Endothelial cell of umbilical vein (primary cell): ENCODE results near the gene OR5J2. TPM values are rescaled to one million over a fixed set of nuclear protein-coding genes. Genes with fewer than 3 reads are reported as not detected.

ENCODE experiments used
- BruUV-seq: library from RNA; stranded (reverse); fragments of 400-500 nt; replicated peaks from 2 replicates; lab custom pipeline; 2021; lab: Mats Ljungman, UMichigan
- CTCF ChIA-PET: fragments of 300-600, 350-600 bp; sonication (Branson Sonifier 250); formaldehyde crosslinking; loops from one replicate; lab custom pipeline; 2021; ENCODE audit warnings: antibody characterized with exemption, inconsistent platforms; lab: Charles Lee
- POLR2A ChIA-PET: fragments of 300-600, 350-600 bp; sonication (Branson Sonifier 250); formaldehyde crosslinking; loops from one replicate; lab custom pipeline; 2021; ENCODE audit warnings: antibody characterized with exemption, inconsistent platforms; lab: Charles Lee
- DNase-seq: peaks from one replicate; pipeline ENCODE4 v3.0.0-alpha.2; 2011; ENCODE audit warnings: low read depth, low spot score
- FAIRE-seq: peaks from 2 replicates; lab custom pipeline; 2011; peaks lifted over from hg19 to GRCh38; lab: Jason Lieb, UNC
- H2AFZ ChIP-seq: 2 replicates; pipeline ENCODE4 v1.6.0; 2012; ENCODE audit warnings: low read depth, low read length, control low read depth, inconsistent platforms
- H3K27ac ChIP-seq: 2 replicates; pipeline ENCODE4 v1.5.1; 2011; ENCODE audit warnings: low read depth, mild to moderate bottlenecking, control low read depth, low read length, moderate library complexity; ENCODE audit not compliant: insufficient read depth
- H3K27me3 ChIP-seq, 2 experiments: 2 replicates each; pipeline versions ENCODE4 v1.6.0 to v1.6.1; 2011; ENCODE audit warnings: low read length in 2 of 2, mixed read lengths in 1 of 2; ENCODE audit not compliant: control insufficient read depth in 2 of 2, insufficient read depth in 2 of 2
- H3K36me3 ChIP-seq, 2 experiments: 2 replicates in 1 of 2; 3 replicates in 1 of 2; pipeline ENCODE4 v1.5.1; 2011; ENCODE audit warnings: low read length in 2 of 2, mild to moderate bottlenecking in 1 of 2, moderate library complexity in 1 of 2; ENCODE audit not compliant: control insufficient read depth in 2 of 2, insufficient read depth in 2 of 2; ENCODE audit errors: extremely low read depth in 1 of 2
- H3K4me1 ChIP-seq: 3 replicates; pipeline ENCODE4 v1.5.1; 2011; ENCODE audit warnings: mild to moderate bottlenecking, low read length; ENCODE audit not compliant: control insufficient read depth, insufficient read depth; ENCODE audit errors: extremely low read depth
- H3K4me2 ChIP-seq: 2 replicates; pipeline ENCODE4 v1.6.1; 2011; ENCODE audit warnings: low read length, control low read depth, mixed read lengths; ENCODE audit not compliant: insufficient read depth
- H3K4me3 ChIP-seq, 3 experiments: fragments of 200-600 bp in 1 of 3; sonication (generic), shearing (Covaris generic) in 1 of 3; replicated peaks in 1 of 3; 2 replicates each; pipeline ENCODE4 v1.5.1; 2011 to 2016; ENCODE audit warnings: control low read depth in 3 of 3, low read length in 3 of 3, mild to moderate bottlenecking in 2 of 3, inconsistent platforms in 1 of 3, low read depth in 1 of 3, moderate library complexity in 1 of 3; ENCODE audit not compliant: insufficient read depth in 1 of 3
- H3K79me2 ChIP-seq: 2 replicates; pipeline ENCODE4 v1.6.0; 2012; ENCODE audit warnings: low read length, inconsistent platforms; ENCODE audit not compliant: control insufficient read depth, insufficient read depth
- H3K9ac ChIP-seq: replicated peaks from 2 replicates; pipeline ENCODE3; 2011; ENCODE audit warnings: low read length, control low read depth; ENCODE audit not compliant: insufficient read depth; ENCODE audit errors: extremely low read depth
- H3K9me1 ChIP-seq: replicated peaks from 3 replicates; pipeline ENCODE4 v1.6.0; 2011; ENCODE audit warnings: mild to moderate bottlenecking, low read length; ENCODE audit not compliant: control insufficient read depth, insufficient read depth; ENCODE audit errors: extremely low read depth
- H3K9me3 ChIP-seq: replicated peaks from 2 replicates; pipeline ENCODE4 v1.5.1; 2012; ENCODE audit warnings: low read length, inconsistent platforms; ENCODE audit not compliant: control insufficient read depth, insufficient read depth
- H4K20me1 ChIP-seq: replicated peaks from 2 replicates; pipeline ENCODE3; 2011; ENCODE audit warnings: mild to moderate bottlenecking, low read length; ENCODE audit not compliant: control insufficient read depth, insufficient read depth; ENCODE audit errors: extremely low read depth
- EZH2 ChIP-seq: IDR thresholded peaks from 2 replicates; pipeline ENCODE4 v1.6.1; 2012; ENCODE audit warnings: borderline replicate concordance, low read depth, mild to moderate bottlenecking, moderate library complexity, low read length, inconsistent platforms; ENCODE audit not compliant: severe bottlenecking
- FOS ChIP-seq: IDR thresholded peaks from 2 replicates; pipeline ENCODE4 v1.6.1; 2011; ENCODE audit warnings: mild to moderate bottlenecking, low read length, moderate library complexity, borderline replicate concordance; ENCODE audit not compliant: insufficient read depth
- GATA2 ChIP-seq: IDR thresholded peaks from 2 replicates; pipeline ENCODE4 v1.7.0; 2011; ENCODE audit warnings: low read depth, mild to moderate bottlenecking, moderate library complexity, mixed read lengths, low read length; ENCODE audit not compliant: insufficient read length, insufficient read depth
- JUN ChIP-seq: IDR thresholded peaks from 2 replicates; pipeline ENCODE4 v1.6.1; 2011; ENCODE audit warnings: borderline replicate concordance, low read depth; ENCODE audit not compliant: insufficient read length, insufficient read depth
- MAX ChIP-seq: IDR thresholded peaks from 2 replicates; pipeline ENCODE4 v1.6.1; 2011; ENCODE audit not compliant: insufficient read depth, insufficient read length
- MYC ChIP-seq: IDR thresholded peaks from one replicate; pipeline ENCODE4 v1.6.1; 2011; ENCODE audit warnings: mild to moderate bottlenecking, low read depth, low read length
- POLR2A ChIP-seq: IDR thresholded peaks from 2 replicates; pipeline ENCODE4 v1.6.1; 2012; ENCODE audit warnings: low read depth, mild to moderate bottlenecking, control low read depth, low read length
- POLR2AphosphoS5 ChIP-seq: IDR thresholded peaks from 2 replicates; pipeline ENCODE4 v1.6.1; 2012; ENCODE audit warnings: low read depth, mild to moderate bottlenecking, control low read depth, low read length, moderate library complexity; ENCODE audit not compliant: insufficient read depth
- dilution Hi-C: fragments of 300-500 bp; cut with MboI; formaldehyde crosslinking; loops from one replicate; pipeline ENCODE4 v1.15.0; 2019; ENCODE audit warnings: low sequenced_read_pairs; ENCODE audit not compliant: extremely low pct_ligation_motif_present
- intact Hi-C: fragments of 100-400 bp; cut with micrococcal nuclease; formaldehyde crosslinking; loops from one replicate; pipeline ENCODE4 v1.10.0; 2022
- polyA plus RNA-seq, 4 experiments: library from polyadenylated mRNA; depleted of rRNA in 3 of 4; stranded (reverse) in 3 of 4; unstranded in 1 of 4; fragments of >200 nt; gene quantifications; 2 replicates each; pipeline versions ENCODE4 v1.2.1 to v1.2.3, GENCODE V29; 2011 to 2012; ENCODE audit warnings: missing spikeins in 1 of 4
- total RNA-seq: library from RNA; stranded (reverse); gene quantifications from 2 replicates; pipeline ENCODE4 v1.2.3, GENCODE V29; 2021
- TF ChIP-seq, protein P1 (sequence below), 2 donors: IDR thresholded peaks; 1 replicate in 1 of 2; 2 replicates in 1 of 2; pipeline ENCODE4 v1.5.1; 2011; ENCODE audit warnings: low read length in 2 of 2, mild to moderate bottlenecking in 2 of 2, moderate library complexity in 2 of 2, control low read depth in 1 of 2, inconsistent platforms in 1 of 2, low read depth in 1 of 2; ENCODE audit not compliant: insufficient read depth in 1 of 2; ENCODE audit errors: extremely low read depth in 1 of 2

Gene OR5J2
- total and polyA plus RNA-seq, 2 donors (not counting 3 experiments of a cell fraction or from before 2014, with no cell fraction given), result not detected

DNA sequence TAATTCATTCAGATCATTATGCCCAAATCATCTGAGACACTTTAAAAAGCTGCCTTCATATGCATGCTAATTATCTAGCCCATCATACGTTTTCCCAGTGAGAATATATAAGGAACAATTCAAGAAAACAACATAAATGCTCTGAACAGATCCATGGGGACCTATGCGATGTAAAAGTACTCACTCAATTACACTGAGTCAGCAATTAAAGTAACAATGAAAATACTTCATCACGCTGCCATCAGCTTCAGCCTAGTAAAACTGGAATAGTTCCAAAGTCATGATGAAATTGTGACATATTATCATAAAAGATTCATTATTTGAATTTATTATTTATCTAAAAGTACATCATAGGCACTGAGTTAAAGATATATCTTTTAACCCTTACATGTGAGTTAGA lies 12.6 kb upstream of the OR5J2 start:
- Histone ChIP-seq H3K4me2 (no peak overlapping the region), H2AFZ (no peak overlapping the region), H3K27ac (no peak overlapping the region), H3K79me2 (no peaks in the 10 kb centered on the region), H4K20me1 (no peaks in the 10 kb centered on the region), H3K9ac (no peak overlapping the region), H3K36me3 (no peaks in the 10 kb centered on the region), H3K27me3 (no peaks in the 10 kb centered on the region), H3K9me1 (no peaks in the 10 kb centered on the region), H3K4me1 (no peaks in the 10 kb centered on the region), H3K4me3 (no peak overlapping the region), H3K9me3 (peaks cover 4% of the 10 kb centered on the region)
- no peak for DNase-seq
- no peak for FAIRE-seq
- TF ChIP-seq POLR2AphosphoS5, result no peak
- no peak for TF ChIP-seq EZH2
- no peak for TF ChIP-seq MAX
- TF ChIP-seq POLR2A, result no peak
- TF ChIP-seq GATA2, result no peak
- CTCF ChIA-PET, result no interaction called here
- dilution Hi-C loops (no loop called here), intact Hi-C loops (no loop called here)
- no TSS peak for BruUV-seq
- POLR2A ChIA-PET, result no interaction called here

GRCh38 chr11:56172256-56172830 lies 4.1 kb upstream of the OR5J2 start:
- no peaks in the 10 kb centered on the region for H3K27me3 ChIP-seq
- H3K9me1 ChIP-seq, result no peaks in the 10 kb centered on the region
- POLR2A ChIA-PET, result no interaction called here
- no peak overlapping the region for H3K4me3 ChIP-seq
- H2AFZ ChIP-seq, result no peak overlapping the region
- H3K36me3 ChIP-seq, result no peaks in the 10 kb centered on the region
- BruUV-seq, result no TSS peak
- FAIRE-seq, result no peak
- no peaks in the 10 kb centered on the region for H3K4me1 ChIP-seq
- dilution Hi-C loops (no loop called here), intact Hi-C loops (no loop called here)
- DNase-seq, result no peak
- CTCF ChIA-PET, result no interaction called here
- H3K9me3 ChIP-seq, result peaks cover 2% of the 10 kb centered on the region
- H3K4me2 ChIP-seq, result no peak overlapping the region
- no peaks in the 10 kb centered on the region for H3K79me2 ChIP-seq
- no peak for TF ChIP-seq FOS
- TF ChIP-seq JUN, result no peak
- TF ChIP-seq POLR2AphosphoS5, result no peak
- TF ChIP-seq MAX, result no peak
- no peak for TF ChIP-seq POLR2A
- TF ChIP-seq EZH2, result no peak
- no peak for TF ChIP-seq GATA2
- TF ChIP-seq MYC, result no peak
- TF ChIP-seq, protein P1, sequence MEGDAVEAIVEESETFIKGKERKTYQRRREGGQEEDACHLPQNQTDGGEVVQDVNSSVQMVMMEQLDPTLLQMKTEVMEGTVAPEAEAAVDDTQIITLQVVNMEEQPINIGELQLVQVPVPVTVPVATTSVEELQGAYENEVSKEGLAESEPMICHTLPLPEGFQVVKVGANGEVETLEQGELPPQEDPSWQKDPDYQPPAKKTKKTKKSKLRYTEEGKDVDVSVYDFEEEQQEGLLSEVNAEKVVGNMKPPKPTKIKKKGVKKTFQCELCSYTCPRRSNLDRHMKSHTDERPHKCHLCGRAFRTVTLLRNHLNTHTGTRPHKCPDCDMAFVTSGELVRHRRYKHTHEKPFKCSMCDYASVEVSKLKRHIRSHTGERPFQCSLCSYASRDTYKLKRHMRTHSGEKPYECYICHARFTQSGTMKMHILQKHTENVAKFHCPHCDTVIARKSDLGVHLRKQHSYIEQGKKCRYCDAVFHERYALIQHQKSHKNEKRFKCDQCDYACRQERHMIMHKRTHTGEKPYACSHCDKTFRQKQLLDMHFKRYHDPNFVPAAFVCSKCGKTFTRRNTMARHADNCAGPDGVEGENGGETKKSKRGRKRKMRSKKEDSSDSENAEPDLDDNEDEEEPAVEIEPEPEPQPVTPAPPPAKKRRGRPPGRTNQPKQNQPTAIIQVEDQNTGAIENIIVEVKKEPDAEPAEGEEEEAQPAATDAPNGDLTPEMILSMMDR (IDR thresholded peaks at IDR 0.05; ENCODE audit: extremely low read depth in 1 of 2, insufficient read depth in 1 of 2, low read depth in 1 of 2, low read length in 2 of 2), result no peak
- no peak overlapping the region for H3K9ac ChIP-seq
- no peaks in the 10 kb centered on the region for H4K20me1 ChIP-seq
- H3K27ac ChIP-seq, result no peak overlapping the region
